Erythroblast (primary cell): ENCODE data around the gene BMPR1B.

ENCODE experiments used
- GATA1 ChIP-seq: IDR thresholded peaks from 2 replicates; pipeline ENCODE4 v1.6.1; 2011; ENCODE audit warnings: low read depth, mild to moderate bottlenecking, control low read depth, low read length, moderate library complexity
- POLR2A ChIP-seq: IDR thresholded peaks from 2 replicates; pipeline ENCODE4 v1.6.1; 2011; ENCODE audit warnings: mild to moderate bottlenecking, low read length

- TF ChIP-seq POLR2A (no peak), GATA1 (no peak)
Measured at GRCh38 chr4:95193391-95194224, 435.9 kb downstream of the BMPR1B start.
